Fibroblast of skin of right quadriceps (primary cell): ENCODE measurements around the gene RAB11B.
"Not testable (repeated sequence)": the region's sequence is repeated elsewhere in the genome, so short reads cannot be mapped to it uniquely, and the experiment has no call there.

Experiments used
- DNase-seq: peaks from one replicate; pipeline ENCODE4 v3.0.0-alpha.2; 2013

The RAB11B gene

GRCh38 chr19:8389891-8390616 lies at the start of gene RAB11B:
Gene RAB11B, plus strand, starts transcription at chr19:8390360. Its CDS starts 57 bp downstream, at chr19:8390417.
- DNase-seq = peak; percentile 100

GRCh38 chr19:8341504-8341903 lies 48.7 kb upstream of the RAB11B start:
- not testable (repeated sequence) for DNase-seq

GRCh38 chr19:8342316-8342683 lies 47.9 kb upstream of the RAB11B start:
- no peak for DNase-seq

GRCh38 chr19:8342684-8343482 lies 47.3 kb upstream of the RAB11B start, which contains the start of gene KANK3:
Gene KANK3, minus strand, starts transcription at chr19:8343262. Its CDS starts 5,434 bp downstream, at chr19:8337828.
- peak; percentile 92 for DNase-seq

- DNase-seq = no peak
Measured at GRCh38 chr19:8343483-8343844, 46.7 kb upstream of the RAB11B start.

GRCh38 chr19:8349629-8350372 lies 40.4 kb upstream of the RAB11B start:
- not testable (repeated sequence) for DNase-seq

GRCh38 chr19:8352134-8352827 lies 37.9 kb upstream of the RAB11B start:
- DNase-seq = peak; percentile 50

GRCh38 chr19:8352845-8353244 lies 37.3 kb upstream of the RAB11B start:
- DNase-seq = not testable (repeated sequence)

- DNase-seq = peak; percentile 79
Measured at GRCh38 chr19:8355631-8356402, 34.3 kb upstream of the RAB11B start.

- no peak for DNase-seq
Measured at GRCh38 chr19:8357007-8357521, 33.1 kb upstream of the RAB11B start.

- DNase-seq = no peak
Measured at GRCh38 chr19:8358948-8359347, 31.2 kb upstream of the RAB11B start.

- no peak for DNase-seq
Measured at GRCh38 chr19:8360196-8360595, 30.0 kb upstream of the RAB11B start.

- peak; percentile 95 for DNase-seq
Measured at GRCh38 chr19:8361921-8362793, 28.0 kb upstream of the RAB11B start.

GRCh38 chr19:8363803-8364771 lies 26.1 kb upstream of the RAB11B start, which contains the start of gene ANGPTL4:
Gene ANGPTL4, plus strand, starts transcription at chr19:8364155. Its CDS starts 167 bp downstream, at chr19:8364322.
- peak; percentile 63 for DNase-seq

- no peak for DNase-seq
Measured at GRCh38 chr19:8366121-8366581, 24.0 kb upstream of the RAB11B start.

- peak; percentile 13 for DNase-seq
Measured at GRCh38 chr19:8366961-8367326, 23.2 kb upstream of the RAB11B start.

- DNase-seq = peak; percentile 98
Measured at GRCh38 chr19:8367327-8368001, 22.7 kb upstream of the RAB11B start.

GRCh38 chr19:8370176-8371010 lies 19.8 kb upstream of the RAB11B start:
- DNase-seq = no peak
